Activated naive CD4-positive, alpha-beta T cell treated with anti-CD3 and anti-CD28 coated beads, Interleukin-2, amount 50 U/mL, for 16 hours (primary cell): Measurements from ENCODE around the gene GCNT1.
"Not testable (repeated sequence)": the region's sequence is repeated elsewhere in the genome, so short reads cannot be mapped to it uniquely, and the experiment has no call there.

Experiments
- DNase-seq: peaks from one replicate; pipeline ENCODE4 v3.0.0-alpha.2; 2020

The GCNT1 gene

DNA sequence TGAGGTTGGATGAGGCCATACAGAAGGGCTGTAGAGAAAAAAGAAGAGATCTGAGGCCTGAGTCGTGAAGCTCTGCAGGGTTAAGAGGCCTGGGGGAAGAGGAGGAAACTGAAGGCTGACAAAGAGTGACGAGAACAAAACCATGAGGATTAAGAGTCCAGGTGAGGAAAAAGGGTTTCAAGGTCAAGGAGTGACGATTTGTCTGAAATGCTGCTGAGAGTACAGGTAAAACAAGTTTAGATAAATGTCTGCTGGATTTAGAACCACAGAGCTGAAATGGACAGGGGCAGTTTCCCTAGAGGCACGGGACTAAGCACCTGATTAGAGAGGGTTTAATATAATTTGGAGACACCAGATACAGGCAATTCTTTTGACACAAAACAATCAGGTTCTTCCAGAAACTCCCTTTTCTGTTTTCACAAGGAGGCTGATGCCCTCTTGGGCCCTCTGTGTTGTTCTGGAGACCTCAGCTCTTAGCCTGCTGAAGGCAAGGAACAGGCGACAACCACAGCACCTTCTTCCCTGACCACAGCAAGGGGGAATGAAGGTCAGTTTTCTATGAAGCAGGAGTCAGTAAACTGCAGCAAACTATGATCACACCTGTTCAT is 14.6 kb upstream of the GCNT1 start:
- DNase-seq = no peak

DNA sequence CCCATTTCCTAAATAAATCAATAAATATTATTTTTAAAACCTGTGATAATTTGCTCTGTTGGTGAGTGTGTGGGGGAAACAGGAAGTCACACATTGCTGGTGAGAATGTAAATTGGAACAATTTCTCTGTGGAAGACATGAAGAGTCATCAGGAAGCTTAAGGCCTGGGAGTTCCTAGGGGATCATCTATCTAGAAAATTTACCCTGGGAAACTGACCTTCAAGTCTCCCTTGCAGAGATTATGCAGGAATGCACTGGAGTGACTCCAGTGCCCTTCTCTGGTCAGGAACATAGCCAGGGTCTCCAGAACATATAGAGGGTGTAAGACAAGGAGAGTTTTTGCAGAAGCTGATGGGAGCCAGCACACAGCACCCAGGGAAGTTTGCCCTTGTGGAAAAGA is 13.0 kb upstream of the GCNT1 start:
- DNase-seq = no peak

- no peak for DNase-seq
Observed at GRCh38 chr9:76448501-76448900, 10.5 kb upstream of the GCNT1 start.

DNA sequence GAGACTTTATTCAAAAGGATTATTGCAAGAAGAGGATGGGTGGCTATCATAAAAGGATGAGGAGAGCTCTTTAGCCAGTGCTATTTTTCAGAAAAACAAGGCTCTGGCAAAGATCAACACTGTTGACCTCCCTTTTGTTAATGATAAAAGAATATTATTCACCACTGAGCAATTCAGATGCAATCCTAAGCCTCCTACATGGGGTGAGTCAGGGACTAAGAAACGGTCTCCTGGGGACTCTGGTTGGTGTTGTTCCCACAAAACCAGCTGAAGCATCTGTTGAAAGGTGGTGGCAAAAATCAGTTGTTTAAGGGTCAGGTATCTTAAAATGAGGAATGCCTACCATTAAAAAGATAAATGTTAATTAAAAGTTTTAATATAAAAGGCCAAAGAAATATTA is 7.7 kb upstream of the GCNT1 start:
- no peak for DNase-seq

GRCh38 chr9:76452839-76453238 is 6.1 kb upstream of the GCNT1 start:
- DNase-seq = no peak

DNA sequence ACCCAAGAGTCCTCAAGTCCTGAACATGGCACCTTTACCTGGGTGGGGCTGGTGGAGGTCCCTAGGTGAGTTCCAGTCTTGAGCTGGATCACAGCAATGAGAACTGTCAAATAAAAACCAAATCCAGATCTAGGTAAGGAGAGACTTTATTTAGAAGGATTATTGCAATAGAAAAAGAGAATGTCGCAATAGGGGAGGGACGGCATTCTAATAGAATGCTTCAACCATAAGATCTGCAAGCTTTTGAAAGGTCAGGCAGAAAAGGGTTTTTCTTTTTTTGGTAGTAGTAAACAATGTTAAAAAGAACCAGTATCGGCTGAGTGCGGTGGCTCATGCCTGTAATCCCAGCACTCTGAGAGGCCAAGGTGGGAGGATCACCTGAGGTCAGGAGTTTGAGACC is 5.2 kb upstream of the GCNT1 start:
- DNase-seq = no peak

DNA sequence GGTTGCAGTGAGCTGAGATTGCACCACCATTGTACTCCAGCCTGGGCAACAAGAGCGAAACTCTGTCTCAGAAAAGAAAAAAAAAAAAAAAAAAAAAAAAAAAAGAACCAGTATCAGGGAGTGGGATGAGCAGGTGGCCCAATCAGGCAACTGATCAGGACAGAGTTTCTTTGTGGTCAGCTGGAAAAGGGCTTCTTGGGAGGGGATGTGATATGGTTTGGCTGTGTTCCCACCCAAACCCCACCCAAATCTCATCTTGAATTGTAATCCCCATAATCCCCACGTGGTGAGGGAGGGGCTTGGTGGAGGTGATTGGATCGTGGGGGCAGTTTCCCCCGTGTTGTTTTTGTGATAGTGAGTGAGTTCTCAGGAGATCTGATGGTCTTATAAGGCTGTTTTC is 4.7 kb upstream of the GCNT1 start:
- no peak for DNase-seq

DNA sequence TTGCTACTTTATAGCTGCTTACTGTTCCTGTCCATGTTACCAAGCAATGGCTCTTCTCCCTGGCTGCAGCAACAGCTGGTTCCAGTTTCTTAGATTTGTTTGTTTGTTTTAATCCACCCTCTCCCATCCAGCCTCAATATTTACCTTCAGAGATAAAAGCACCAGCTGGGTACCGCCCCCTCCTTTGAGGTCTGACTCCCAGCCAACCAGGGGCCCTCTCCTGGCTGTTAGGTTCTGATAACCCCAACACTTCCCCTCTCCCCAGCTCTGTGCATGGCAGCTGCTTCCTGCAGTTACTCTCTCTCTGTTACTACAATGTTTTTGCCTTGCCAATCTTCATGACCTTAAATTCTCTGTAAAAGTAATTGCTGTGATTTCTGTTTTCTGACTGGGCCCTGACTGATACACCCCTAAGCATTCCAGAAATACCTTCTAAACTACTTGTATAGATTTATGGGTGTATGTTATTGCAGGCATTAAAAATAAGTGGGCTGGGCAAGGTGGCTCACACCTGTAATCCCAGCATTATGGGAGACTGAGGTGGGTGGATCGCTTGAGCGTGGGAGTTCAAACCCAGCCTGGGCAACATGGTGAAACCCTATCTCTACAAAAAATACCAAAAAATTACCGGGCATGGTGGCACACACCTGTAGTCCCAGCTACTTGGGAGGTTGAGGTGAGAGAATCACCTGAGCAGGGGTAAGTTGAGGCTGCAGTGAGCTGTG is 2.6 kb upstream of the GCNT1 start:
- DNase-seq = no peak

GRCh38 chr9:76459694-76460635 is 983 bp downstream of the GCNT1 start:
- peak; percentile 12 for DNase-seq

DNA sequence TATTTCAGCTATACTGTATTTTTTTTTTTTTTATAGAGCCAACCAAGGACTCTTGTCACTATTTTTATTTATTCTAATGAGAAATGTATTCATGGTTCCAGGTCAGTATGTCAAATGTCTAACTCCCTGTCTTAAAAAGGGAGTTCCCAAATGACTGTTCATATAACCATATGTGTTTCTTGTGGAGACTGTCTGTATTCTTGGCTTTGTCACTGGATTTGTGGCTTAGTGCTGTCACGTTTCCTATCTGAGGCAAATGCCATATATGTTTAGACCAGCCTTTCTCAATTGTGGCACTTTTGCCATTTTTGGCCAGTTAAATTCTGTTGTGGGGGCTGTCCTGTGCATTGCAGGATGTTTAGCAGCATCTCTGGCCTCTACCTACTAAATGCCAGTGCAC is 3.1 kb downstream of the GCNT1 start:
- DNase-seq = no peak

- no peak for DNase-seq
Observed at GRCh38 chr9:76463211-76463610, 4.2 kb downstream of the GCNT1 start.

- no peak for DNase-seq
Observed at GRCh38 chr9:76464706-76465105, 5.7 kb downstream of the GCNT1 start.

- DNase-seq = no peak
Observed at GRCh38 chr9:76465442-76466298, 6.7 kb downstream of the GCNT1 start.

GRCh38 chr9:76466299-76466605 is 7.3 kb downstream of the GCNT1 start:
- no peak for DNase-seq

- no peak for DNase-seq
Observed at GRCh38 chr9:76474419-76474818, 15.4 kb downstream of the GCNT1 start.

DNA sequence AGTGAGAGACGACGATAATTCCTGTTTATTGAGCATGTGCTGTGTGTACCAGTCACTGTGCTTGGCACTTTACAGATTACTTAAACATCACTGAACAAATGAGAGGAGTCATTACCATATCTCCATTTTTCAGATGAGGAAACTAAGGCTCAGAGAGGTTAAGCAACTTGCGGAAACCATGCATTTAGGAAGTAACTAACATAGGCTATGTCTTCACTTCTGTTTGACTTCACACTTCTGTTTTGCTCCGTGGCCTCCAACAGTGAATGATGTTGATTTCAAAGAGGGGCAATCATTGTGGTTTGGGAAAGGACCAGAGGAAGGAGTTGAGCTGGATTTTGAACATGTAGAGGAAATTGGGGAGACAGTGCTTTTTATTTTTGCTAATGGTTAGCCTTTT is 16.7 kb downstream of the GCNT1 start:
- DNase-seq = no peak

GRCh38 chr9:76477818-76478217 is 18.8 kb downstream of the GCNT1 start:
- not testable (repeated sequence) for DNase-seq

- DNase-seq = no peak
Observed at GRCh38 chr9:76478226-76478625, 19.2 kb downstream of the GCNT1 start.

- DNase-seq = not testable (repeated sequence)
Observed at GRCh38 chr9:76479337-76479736, 20.4 kb downstream of the GCNT1 start.

DNA sequence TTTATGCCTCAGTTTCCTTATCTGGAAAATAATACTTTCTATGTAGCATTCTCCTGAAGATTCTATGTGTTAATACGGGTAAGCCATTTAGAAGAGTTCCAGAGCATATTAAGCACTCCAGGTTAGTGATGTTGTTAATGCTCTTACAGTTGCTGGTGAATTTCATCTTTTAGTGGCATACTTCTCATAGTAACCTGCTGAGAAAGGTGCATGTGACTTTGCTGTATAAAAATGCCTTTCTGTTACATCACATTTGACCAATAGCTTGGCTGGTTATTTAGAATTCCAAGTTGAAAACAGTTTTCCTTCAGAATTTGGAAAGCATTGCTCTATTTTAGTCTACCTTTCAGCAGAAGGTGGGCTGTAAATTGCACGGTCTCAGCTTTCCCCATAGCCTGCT is 27.2 kb downstream of the GCNT1 start:
- DNase-seq = no peak

GRCh38 chr9:76490249-76490990 is 31.4 kb downstream of the GCNT1 start:
- no peak for DNase-seq

DNA sequence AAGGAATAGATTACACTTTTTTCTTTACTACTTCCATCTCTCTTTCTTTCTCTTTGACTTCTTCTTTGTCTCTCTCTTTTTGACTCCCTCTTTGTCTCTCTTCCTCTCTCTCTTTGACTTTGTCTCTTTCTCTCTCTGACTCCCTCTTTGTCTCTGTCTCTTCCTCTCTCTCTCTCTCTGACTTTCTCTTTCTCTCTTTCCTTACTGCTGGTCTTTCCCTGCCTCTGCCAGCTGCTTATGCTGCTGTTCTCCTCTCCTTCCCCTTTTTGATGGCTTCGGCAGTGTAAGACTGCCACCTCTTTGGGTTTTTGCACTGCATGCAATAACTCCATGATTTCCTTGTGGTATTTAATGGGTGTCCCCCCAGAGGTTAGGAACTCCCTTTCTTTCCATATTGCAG is 32.1 kb downstream of the GCNT1 start:
- not testable (repeated sequence) for DNase-seq
